GM12878 (cell line): ENCODE results near the gene SARS1. TPM values are rescaled to one million over a fixed set of nuclear protein-coding genes. Genes with fewer than 3 reads are reported as not detected.

ENCODE experiments used
- ATAC-seq: fragments of 200-7000 bp; cut with Tn5 transposase; 3 replicates; pipeline ENCODE4 v1.9.1; 2020; ENCODE audit warnings: mild to moderate bottlenecking, moderate library complexity
- BruUV-seq: library from RNA; stranded (reverse); fragments of 400-500 nt; replicated peaks from 2 replicates; lab custom pipeline; 2021; lab: Mats Ljungman, UMichigan
- CTCF ChIA-PET: fragments of 300-600 bp; sonication (Branson Sonifier 250); formaldehyde crosslinking; extraction: SDS; loops from one replicate; lab custom pipeline; 2021; ENCODE audit warnings: inconsistent platforms; lab: Yijun Ruan, JAX
- POLR2A ChIA-PET: fragments of 350-600 bp; formaldehyde crosslinking; extraction: SDS; loops from one replicate; lab custom pipeline; 2021; ENCODE audit warnings: inconsistent platforms; lab: Charles Lee
- RAD21 ChIA-PET: fragments of 300-600 bp; sonication (Branson Sonifier 250); formaldehyde crosslinking; loops from one replicate; lab custom pipeline; 2023; ENCODE audit warnings: antibody characterized with exemption; ENCODE audit not compliant: unreplicated experiment; lab: Charles Lee
- SMC1A ChIA-PET: fragments of 300-600 bp; sonication (Branson Sonifier 250); formaldehyde crosslinking; loops from one replicate; lab custom pipeline; 2023; ENCODE audit not compliant: unreplicated experiment, uncharacterized antibody; lab: Charles Lee
- DNase-seq: peaks from one replicate; pipeline ENCODE4 v3.0.0-alpha.2; 2011; ENCODE audit warnings: low read depth, low spot score
- FAIRE-seq: peaks from 3 replicates; lab custom pipeline; 2011; peaks lifted over from hg19 to GRCh38; lab: Jason Lieb, UNC
- H2AFZ ChIP-seq: 2 replicates; pipeline ENCODE4 v1.6.0; 2011; ENCODE audit warnings: low read depth, low read length, control low read depth; ENCODE audit not compliant: control insufficient read depth
- H3K27ac ChIP-seq: 2 replicates; pipeline ENCODE4 v1.5.1; 2011; ENCODE audit warnings: control low read depth; ENCODE audit not compliant: control insufficient read depth, insufficient read depth
- H3K27me3 ChIP-seq, 2 experiments: replicated peaks in 1 of 2; 2 replicates each; pipeline versions ENCODE4 v1.6.0 to v1.6.1; 2011; ENCODE audit warnings: low read length in 1 of 2; ENCODE audit not compliant: control insufficient read depth in 2 of 2, insufficient read depth in 2 of 2
- H3K36me3 ChIP-seq, 2 experiments: 2 replicates each; pipeline ENCODE4 v1.5.1; 2011; ENCODE audit warnings: low read length in 1 of 2; ENCODE audit not compliant: control insufficient read depth in 2 of 2, insufficient read depth in 2 of 2
- H3K4me1 ChIP-seq: 2 replicates; pipeline ENCODE4 v1.6.1; 2011; ENCODE audit warnings: mild to moderate bottlenecking, low read length, moderate library complexity, mixed read lengths; ENCODE audit not compliant: control insufficient read depth, insufficient read depth
- H3K4me2 ChIP-seq: 2 replicates; pipeline ENCODE4 v1.6.0; 2011; ENCODE audit warnings: control low read depth; ENCODE audit not compliant: control insufficient read depth, insufficient read depth
- H3K4me3 ChIP-seq: fragments of 200-600 bp; sonication (generic); 2 replicates; pipeline ENCODE4 v1.5.1; 2016
- H3K79me2 ChIP-seq: 2 replicates; pipeline ENCODE4 v1.6.0; 2011; ENCODE audit warnings: low read length; ENCODE audit not compliant: control insufficient read depth, insufficient read depth
- H3K9ac ChIP-seq: 2 replicates; pipeline ENCODE4 v1.8.0; 2011; ENCODE audit warnings: low read length, control low read depth, mixed read lengths; ENCODE audit not compliant: control insufficient read depth, insufficient read depth
- H3K9me3 ChIP-seq: replicated peaks from 3 replicates; pipeline ENCODE4 v1.5.1; 2011; ENCODE audit warnings: mild to moderate bottlenecking, low read length; ENCODE audit not compliant: control insufficient read depth, insufficient read depth
- H4K20me1 ChIP-seq: 2 replicates; pipeline ENCODE4 v1.6.0; 2011; ENCODE audit not compliant: control insufficient read depth, insufficient read depth
- ATF7 ChIP-seq: fragments of 450-650 bp; IDR thresholded peaks from 2 replicates; pipeline ENCODE4 v1.6.1; 2016; ENCODE audit warnings: low read depth, mild to moderate bottlenecking
- EZH2 ChIP-seq: IDR thresholded peaks from 2 replicates; pipeline ENCODE4 v1.6.1; 2012; ENCODE audit warnings: low read depth, mild to moderate bottlenecking, control low read depth, inconsistent platforms, low read length, borderline replicate concordance; ENCODE audit not compliant: control insufficient read depth
- HDAC2 ChIP-seq: fragments of 200-600 bp; sonication (generic); IDR thresholded peaks from 2 replicates; pipeline ENCODE4 v1.6.1; 2017
- MYB ChIP-seq: fragments of 150-350 bp; IDR thresholded peaks from 2 replicates; pipeline ENCODE4 v1.6.1; 2014; ENCODE audit warnings: mild to moderate bottlenecking, low read depth, low read length, borderline replicate concordance
- NR2F1 ChIP-seq: fragments of 450-650 bp; conservative IDR thresholded peaks from 2 replicates; pipeline ENCODE4 v1.6.1; 2017; ENCODE audit warnings: mild to moderate bottlenecking
- NRF1 ChIP-seq: conservative IDR thresholded peaks from 2 replicates; pipeline ENCODE4 v1.6.1; 2011; ENCODE audit warnings: mild to moderate bottlenecking, low read depth, low read length, improper control_type of control experiment
- POLR2AphosphoS2 ChIP-seq: IDR thresholded peaks from 2 replicates; pipeline ENCODE4 v1.6.1; 2011; ENCODE audit warnings: low read depth, mild to moderate bottlenecking, low read length, improper control_type of control experiment, moderate library complexity
- RBBP5 ChIP-seq: fragments of 200-600 bp; sonication (generic); conservative IDR thresholded peaks from 2 replicates; pipeline ENCODE4 v1.6.1; 2016
- RUNX3 ChIP-seq: IDR thresholded peaks from 2 replicates; pipeline ENCODE4 v1.6.1; 2012; ENCODE audit warnings: low read length, inconsistent platforms
- ZBED1 ChIP-seq: IDR thresholded peaks from 2 replicates; pipeline ENCODE4 v1.6.1; 2016; ENCODE audit warnings: borderline replicate concordance
- ZNF24 ChIP-seq: fragments of 450-650 bp; IDR thresholded peaks from 2 replicates; pipeline ENCODE4 v1.6.1; 2017; ENCODE audit warnings: antibody characterized with exemption, mild to moderate bottlenecking
- WGBS: methylation state at CpG from one replicate; pipeline ENCODE4 v1.1.6; 2016; ENCODE audit warnings: low lambda C conversion rate; ENCODE audit not compliant: insufficient replicate concordance, insufficient coverage; ENCODE audit errors: missing lambda C conversion rate; 5-methylcytosine and 5-hydroxymethylcytosine counted together
- in situ Hi-C: fragments of 300-500 bp; cut with MboI; formaldehyde crosslinking; loops from 9 replicates; pipeline ENCODE4 v1.14.3; 2018; ENCODE audit warnings: mixed read lengths
- intact Hi-C: fragments of 100-400 bp; cut with micrococcal nuclease; formaldehyde crosslinking; loops from one replicate; pipeline ENCODE4 v1.14.2; 2022; ENCODE audit not compliant: unreplicated experiment
- polyA plus RNA-seq, 11 experiments: library from polyadenylated mRNA; depleted of rRNA in 4 of 11; unstranded in 6 of 11; stranded (reverse) in 5 of 11; fragments of >200 nt; fragmentation: Nextera tagmentation in 4 of 11; fragmentation: Illumina TruSeq in 1 of 11; extraction: Ambion mirVana in 4 of 11; extraction: Trizol in 1 of 11; gene quantifications; 1 replicate in 1 of 11; 2 replicates in 10 of 11; pipeline versions ENCODE4 v1.2.1 to v1.2.3, GENCODE V29; 2011 to 2016; ENCODE audit warnings: inconsistent platforms in 2 of 11, missing spikeins in 2 of 11, low read depth in 1 of 11
- total RNA-seq, 4 experiments: library from RNA; depleted of rRNA in 3 of 4; stranded (reverse); fragments of >200 nt in 3 of 4; fragmentation: Illumina TruSeq in 1 of 4; extraction: Trizol in 1 of 4; gene quantifications; 2 replicates each; pipeline versions ENCODE4 v1.2.1 to v1.2.3, GENCODE V29; 2013 to 2021
- TF ChIP-seq, protein P1 (sequence below): fragments of 450-650 bp; IDR thresholded peaks from 2 replicates; pipeline ENCODE4 v1.6.1; 2018; ENCODE audit warnings: mild to moderate bottlenecking, low read depth, moderate library complexity; ENCODE audit not compliant: partially characterized antibody
- TF ChIP-seq, protein P2 (sequence below): fragments of 450-650 bp; IDR thresholded peaks from 2 replicates; pipeline ENCODE4 v1.6.1; 2017; ENCODE audit warnings: mild to moderate bottlenecking

The SARS1 gene
- total and polyA plus RNA-seq, 10 of the 15 experiments (the other 5 are each of a cell fraction or from before 2014, with no cell fraction given), result 103 to 202 (median 138) TPM

DNA sequence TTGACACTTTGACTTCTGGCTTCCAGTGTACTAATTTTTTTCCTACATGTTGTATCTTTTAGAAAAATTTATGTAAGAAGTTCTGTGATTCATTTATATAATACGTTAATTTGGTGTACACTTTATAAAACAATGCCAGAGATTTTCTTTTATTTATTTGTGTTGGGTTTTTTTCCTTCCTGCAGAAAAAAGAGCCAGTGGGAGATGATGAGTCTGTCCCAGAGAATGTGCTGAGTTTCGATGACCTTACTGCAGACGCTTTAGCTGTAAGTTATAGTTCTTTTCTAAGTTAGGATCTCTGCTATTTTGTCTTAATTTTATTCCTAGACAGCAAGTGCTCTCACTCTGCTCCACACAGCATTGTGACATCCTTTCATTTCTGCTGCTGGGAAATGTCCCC, 14.4 kb downstream of the SARS1 start:
- Histone ChIP-seq H3K9ac (no peak overlapping the region), H3K4me3 (no peak overlapping the region), H3K4me1 (no peaks in the 10 kb centered on the region), H3K4me2 (no peak overlapping the region), H3K9me3 (no peaks in the 10 kb centered on the region), H3K27me3 (no peaks in the 10 kb centered on the region), H2AFZ (no peak overlapping the region), H3K36me3 (peaks cover 12 to 15% of the 10 kb centered on the region in 2 experiments), H4K20me1 (no peaks in the 10 kb centered on the region), H3K79me2 (no peaks in the 10 kb centered on the region), H3K27ac (no peak overlapping the region)
- CTCF ChIA-PET, result no interaction called here
- TF ChIP-seq NR2F1 (no peak), HDAC2 (no peak), RBBP5 (no peak), RUNX3 (no peak), EZH2 (no peak), ZNF24 (no peak), ZBED1 (no peak), NRF1 (no peak), POLR2AphosphoS2 (no peak), ATF7 (no peak), MYB (no peak)
- TF ChIP-seq, protein P1, sequence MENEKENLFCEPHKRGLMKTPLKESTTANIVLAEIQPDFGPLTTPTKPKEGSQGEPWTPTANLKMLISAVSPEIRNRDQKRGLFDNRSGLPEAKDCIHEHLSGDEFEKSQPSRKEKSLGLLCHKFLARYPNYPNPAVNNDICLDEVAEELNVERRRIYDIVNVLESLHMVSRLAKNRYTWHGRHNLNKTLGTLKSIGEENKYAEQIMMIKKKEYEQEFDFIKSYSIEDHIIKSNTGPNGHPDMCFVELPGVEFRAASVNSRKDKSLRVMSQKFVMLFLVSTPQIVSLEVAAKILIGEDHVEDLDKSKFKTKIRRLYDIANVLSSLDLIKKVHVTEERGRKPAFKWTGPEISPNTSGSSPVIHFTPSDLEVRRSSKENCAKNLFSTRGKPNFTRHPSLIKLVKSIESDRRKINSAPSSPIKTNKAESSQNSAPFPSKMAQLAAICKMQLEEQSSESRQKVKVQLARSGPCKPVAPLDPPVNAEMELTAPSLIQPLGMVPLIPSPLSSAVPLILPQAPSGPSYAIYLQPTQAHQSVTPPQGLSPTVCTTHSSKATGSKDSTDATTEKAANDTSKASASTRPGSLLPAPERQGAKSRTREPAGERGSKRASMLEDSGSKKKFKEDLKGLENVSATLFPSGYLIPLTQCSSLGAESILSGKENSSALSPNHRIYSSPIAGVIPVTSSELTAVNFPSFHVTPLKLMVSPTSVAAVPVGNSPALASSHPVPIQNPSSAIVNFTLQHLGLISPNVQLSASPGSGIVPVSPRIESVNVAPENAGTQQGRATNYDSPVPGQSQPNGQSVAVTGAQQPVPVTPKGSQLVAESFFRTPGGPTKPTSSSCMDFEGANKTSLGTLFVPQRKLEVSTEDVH, result no peak
- TF ChIP-seq, protein P2, sequence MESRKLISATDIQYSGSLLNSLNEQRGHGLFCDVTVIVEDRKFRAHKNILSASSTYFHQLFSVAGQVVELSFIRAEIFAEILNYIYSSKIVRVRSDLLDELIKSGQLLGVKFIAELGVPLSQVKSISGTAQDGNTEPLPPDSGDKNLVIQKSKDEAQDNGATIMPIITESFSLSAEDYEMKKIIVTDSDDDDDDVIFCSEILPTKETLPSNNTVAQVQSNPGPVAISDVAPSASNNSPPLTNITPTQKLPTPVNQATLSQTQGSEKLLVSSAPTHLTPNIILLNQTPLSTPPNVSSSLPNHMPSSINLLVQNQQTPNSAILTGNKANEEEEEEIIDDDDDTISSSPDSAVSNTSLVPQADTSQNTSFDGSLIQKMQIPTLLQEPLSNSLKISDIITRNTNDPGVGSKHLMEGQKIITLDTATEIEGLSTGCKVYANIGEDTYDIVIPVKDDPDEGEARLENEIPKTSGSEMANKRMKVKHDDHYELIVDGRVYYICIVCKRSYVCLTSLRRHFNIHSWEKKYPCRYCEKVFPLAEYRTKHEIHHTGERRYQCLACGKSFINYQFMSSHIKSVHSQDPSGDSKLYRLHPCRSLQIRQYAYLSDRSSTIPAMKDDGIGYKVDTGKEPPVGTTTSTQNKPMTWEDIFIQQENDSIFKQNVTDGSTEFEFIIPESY, result no peak
- ATAC-seq, result no peak
- RAD21 ChIA-PET, result no interaction called here
- intact Hi-C loops, result no loop called here
- 98% methylated on average over 3 of the region's 3 CpGs for WGBS
- SMC1A ChIA-PET, result interaction anchor here (0.7 kb wide), 1 partner anchor 267 kb away, joined by 3 read pairs; no protein-coding TSS in a partner anchor
- no peak for FAIRE-seq
- in situ Hi-C loops, result no loop called here
- POLR2A ChIA-PET, result no interaction called here
- BruUV-seq, result no TSS peak
- no peak for DNase-seq
